Fibroblast of lung (primary cell): ENCODE data around the gene TMTC2.

ENCODE experiments used
- CTCF ChIP-seq, 2 donors: IDR thresholded peaks in 1 of 2; conservative IDR thresholded peaks in 1 of 2; 1 replicate in 1 of 2; 2 replicates in 1 of 2; pipeline ENCODE4 v1.5.1; 2011 to 2012; ENCODE audit warnings: low read length in 2 of 2, control low read depth in 1 of 2, inconsistent platforms in 1 of 2, low read depth in 1 of 2, mild to moderate bottlenecking in 1 of 2
- EZH2 ChIP-seq: IDR thresholded peaks from 2 replicates; pipeline ENCODE4 v1.5.1; 2012; ENCODE audit warnings: low read length, control low read depth, mild to moderate bottlenecking; ENCODE audit errors: missing control alignments

GRCh38 chr12:83040991-83041390, 354.3 kb downstream of the TMTC2 start:
- no peak for TF ChIP-seq CTCF (conservative IDR thresholded peaks at IDR 0.05 in 1 of 2, IDR thresholded peaks at IDR 0.05 in 1 of 2; ENCODE audit: low read depth in 1 of 2, low read length in 2 of 2)
- TF ChIP-seq EZH2 = no peak
